Endothelial cell of umbilical vein (primary cell): ENCODE results near the gene TBCC.

ENCODE experiments used
- FOS ChIP-seq: IDR thresholded peaks from 2 replicates; pipeline ENCODE4 v1.6.1; 2011; ENCODE audit warnings: mild to moderate bottlenecking, low read length, moderate library complexity, borderline replicate concordance; ENCODE audit not compliant: insufficient read depth
- POLR2AphosphoS5 ChIP-seq: IDR thresholded peaks from 2 replicates; pipeline ENCODE4 v1.6.1; 2012; ENCODE audit warnings: low read depth, mild to moderate bottlenecking, control low read depth, low read length, moderate library complexity; ENCODE audit not compliant: insufficient read depth
- TF ChIP-seq, protein P1 (sequence below), 2 donors: IDR thresholded peaks; 1 replicate in 1 of 2; 2 replicates in 1 of 2; pipeline ENCODE4 v1.5.1; 2011; ENCODE audit warnings: low read length in 2 of 2, mild to moderate bottlenecking in 2 of 2, moderate library complexity in 2 of 2, control low read depth in 1 of 2, inconsistent platforms in 1 of 2, low read depth in 1 of 2; ENCODE audit not compliant: insufficient read depth in 1 of 2; ENCODE audit errors: extremely low read depth in 1 of 2

- TF ChIP-seq, protein P1, sequence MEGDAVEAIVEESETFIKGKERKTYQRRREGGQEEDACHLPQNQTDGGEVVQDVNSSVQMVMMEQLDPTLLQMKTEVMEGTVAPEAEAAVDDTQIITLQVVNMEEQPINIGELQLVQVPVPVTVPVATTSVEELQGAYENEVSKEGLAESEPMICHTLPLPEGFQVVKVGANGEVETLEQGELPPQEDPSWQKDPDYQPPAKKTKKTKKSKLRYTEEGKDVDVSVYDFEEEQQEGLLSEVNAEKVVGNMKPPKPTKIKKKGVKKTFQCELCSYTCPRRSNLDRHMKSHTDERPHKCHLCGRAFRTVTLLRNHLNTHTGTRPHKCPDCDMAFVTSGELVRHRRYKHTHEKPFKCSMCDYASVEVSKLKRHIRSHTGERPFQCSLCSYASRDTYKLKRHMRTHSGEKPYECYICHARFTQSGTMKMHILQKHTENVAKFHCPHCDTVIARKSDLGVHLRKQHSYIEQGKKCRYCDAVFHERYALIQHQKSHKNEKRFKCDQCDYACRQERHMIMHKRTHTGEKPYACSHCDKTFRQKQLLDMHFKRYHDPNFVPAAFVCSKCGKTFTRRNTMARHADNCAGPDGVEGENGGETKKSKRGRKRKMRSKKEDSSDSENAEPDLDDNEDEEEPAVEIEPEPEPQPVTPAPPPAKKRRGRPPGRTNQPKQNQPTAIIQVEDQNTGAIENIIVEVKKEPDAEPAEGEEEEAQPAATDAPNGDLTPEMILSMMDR (IDR thresholded peaks at IDR 0.05; ENCODE audit: extremely low read depth in 1 of 2, insufficient read depth in 1 of 2, low read depth in 1 of 2, low read length in 2 of 2): no peak
- TF ChIP-seq POLR2AphosphoS5 (no peak), FOS (no peak)
These were observed 2.4 kb upstream of the TBCC start for GRCh38 chr6:42748203-42748898.
